Inflammatory macrophage treated with lipopolysaccharide for 4 hours (primary cell): ENCODE results near the gene SON.
A peak's percentile ranks its signal among the peaks of the same experiment; 100 is the strongest.
"Not testable (repeated sequence)": the region's sequence is repeated elsewhere in the genome, so short reads cannot be mapped to it uniquely, and the experiment has no call there.

ENCODE experiments used
- DNase-seq: peaks from one replicate; pipeline ENCODE4 v3.0.0-alpha.2; 2020

SON gene

GRCh38 chr21:33572350-33572749 lies 29.5 kb downstream of the SON start:
- no peak for DNase-seq

- not testable (repeated sequence) for DNase-seq
Measured at GRCh38 chr21:33576741-33577141, 33.9 kb downstream of the SON start.

GRCh38 chr21:33578214-33578613 lies 35.4 kb downstream of the SON start:
- DNase-seq = no peak

- DNase-seq = peak; percentile 42
Measured at GRCh38 chr21:33578959-33579542, 36.2 kb downstream of the SON start.

DNA sequence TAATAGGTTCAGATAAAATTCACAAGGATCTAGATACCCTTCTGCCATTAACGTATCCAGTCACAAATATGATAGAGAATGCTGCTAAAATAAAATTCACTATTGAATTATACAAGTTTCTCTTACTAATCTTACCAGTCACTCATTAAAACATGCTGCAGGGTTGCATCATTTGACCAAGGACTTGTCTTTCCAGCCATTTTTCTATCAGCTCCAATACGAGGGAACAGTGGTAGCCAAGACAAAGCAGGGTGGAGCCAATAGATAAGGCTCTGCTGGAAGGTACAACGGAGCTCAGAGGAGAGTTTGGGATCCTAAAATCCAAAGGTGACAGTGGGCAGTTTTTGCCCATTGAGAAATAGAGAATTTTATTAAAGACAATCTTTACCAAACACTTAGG lies 41.6 kb downstream of the SON start:
- DNase-seq = no peak

GRCh38 chr21:33586927-33587326 lies 44.1 kb downstream of the SON start:
- no peak for DNase-seq

DNA sequence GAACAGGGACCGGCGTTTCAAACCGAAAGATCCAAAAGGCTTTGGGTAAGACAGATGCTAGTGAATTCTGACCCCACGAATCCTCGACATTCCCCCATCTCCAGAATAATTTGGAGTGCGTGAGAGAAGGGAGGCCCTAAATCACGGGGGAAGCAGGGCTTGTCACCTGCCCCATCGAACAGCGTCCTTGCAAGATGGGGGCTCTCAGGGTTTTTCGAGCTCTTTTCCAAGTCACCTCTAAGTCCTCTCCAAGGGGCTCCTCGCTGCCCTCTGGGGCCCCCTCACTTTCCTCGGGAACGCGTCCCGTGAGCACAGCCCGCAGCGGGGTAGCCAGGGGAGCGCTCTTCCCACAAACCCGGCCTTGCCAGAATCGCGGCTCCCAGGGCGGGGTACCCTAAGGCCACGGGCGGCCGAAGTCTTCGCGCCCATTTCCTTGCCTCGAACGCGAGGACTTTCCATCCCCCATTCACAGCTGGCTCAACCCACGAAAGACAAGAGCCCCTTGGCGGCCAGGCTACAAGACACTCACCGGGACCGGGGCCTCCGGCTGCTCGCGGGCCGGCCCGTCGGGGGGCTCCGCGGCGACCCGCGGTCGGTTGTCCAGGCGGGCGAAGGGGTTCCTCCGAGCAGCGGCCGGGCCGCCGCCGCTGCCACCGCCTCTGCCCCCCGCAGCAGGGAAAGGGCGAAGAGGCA lies 45.1 kb downstream of the SON start:
- DNase-seq = peak; percentile 13

DNA sequence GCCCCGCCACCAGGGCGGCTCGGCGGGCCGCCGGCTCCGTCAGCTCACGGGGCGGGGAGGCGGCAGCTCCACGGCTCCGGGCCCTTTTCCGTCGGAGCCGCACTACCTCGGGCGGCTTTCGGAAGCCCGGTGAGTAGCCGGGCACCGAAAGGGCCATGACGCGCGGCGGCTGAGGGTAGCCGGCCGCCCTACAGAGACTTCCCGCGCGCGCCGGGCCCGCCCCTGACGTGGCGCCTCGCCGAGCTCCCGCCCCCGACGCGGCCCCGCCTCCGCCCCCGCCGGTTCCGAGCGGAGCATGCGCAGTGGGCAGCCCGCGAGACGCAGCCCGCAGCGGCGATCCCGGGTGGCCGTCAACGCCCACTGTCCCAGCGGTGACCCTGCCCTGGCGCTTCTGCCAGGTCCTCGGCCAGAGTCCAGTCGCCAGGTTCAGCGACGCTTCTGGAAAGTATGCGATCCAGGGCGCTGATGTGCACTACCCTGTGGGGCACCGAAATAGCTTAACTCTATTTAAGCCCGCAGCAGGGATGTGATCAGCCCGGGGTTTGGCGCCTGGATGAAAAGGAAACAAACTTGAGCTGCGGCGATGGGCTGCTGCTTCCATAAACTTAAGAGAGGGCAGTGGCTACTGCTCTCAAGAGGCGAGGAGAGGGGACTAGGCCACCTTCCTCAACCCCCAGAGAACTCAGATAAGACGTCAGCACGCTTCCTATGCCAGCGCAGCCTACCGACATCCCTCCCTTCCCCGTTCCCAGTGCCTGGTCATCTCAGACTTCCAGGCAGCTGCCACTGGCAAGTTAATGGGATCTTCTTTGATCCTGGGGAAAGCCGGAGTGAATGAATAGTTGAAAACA lies 45.9 kb downstream of the SON start, which contains the start of gene DONSON:
Gene DONSON, minus strand, starts transcription at position 200 of the 851 bp plus-strand sequence. Its CDS starts 43 bp downstream, at position 157.
- peak; percentile 89 for DNase-seq

- DNase-seq = no peak
Measured at GRCh38 chr21:33598051-33598450, 55.2 kb downstream of the SON start.

- no peak for DNase-seq
Measured at GRCh38 chr21:33608559-33608958, 65.7 kb downstream of the SON start.

- DNase-seq = no peak
Measured at GRCh38 chr21:33611006-33611744, 68.3 kb downstream of the SON start.

- not testable (repeated sequence) for DNase-seq
Measured at GRCh38 chr21:33617565-33617964, 74.7 kb downstream of the SON start.

GRCh38 chr21:33618407-33618806 lies 75.6 kb downstream of the SON start:
- no peak for DNase-seq

GRCh38 chr21:33619726-33620125 lies 76.9 kb downstream of the SON start:
- peak; percentile 68 for DNase-seq

DNA sequence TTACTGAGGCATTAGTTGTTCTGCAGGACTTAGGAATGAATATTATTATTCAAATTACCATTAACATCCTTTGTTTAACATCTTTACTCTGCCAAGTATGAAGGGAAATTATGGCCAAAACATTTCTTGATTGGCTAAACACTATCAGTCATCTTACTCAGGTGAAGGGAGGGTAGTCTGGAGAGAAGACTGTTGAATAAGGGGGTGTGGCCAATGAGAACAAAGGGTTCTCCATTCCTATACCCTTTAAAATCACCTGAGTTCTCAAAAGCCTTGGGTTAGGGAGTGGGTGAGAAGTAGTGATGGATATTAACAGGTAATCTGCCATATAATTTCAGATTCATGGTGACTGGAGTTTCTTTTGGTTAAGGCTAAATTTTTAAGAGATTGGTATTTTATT lies 79.4 kb downstream of the SON start:
- DNase-seq = no peak

DNA sequence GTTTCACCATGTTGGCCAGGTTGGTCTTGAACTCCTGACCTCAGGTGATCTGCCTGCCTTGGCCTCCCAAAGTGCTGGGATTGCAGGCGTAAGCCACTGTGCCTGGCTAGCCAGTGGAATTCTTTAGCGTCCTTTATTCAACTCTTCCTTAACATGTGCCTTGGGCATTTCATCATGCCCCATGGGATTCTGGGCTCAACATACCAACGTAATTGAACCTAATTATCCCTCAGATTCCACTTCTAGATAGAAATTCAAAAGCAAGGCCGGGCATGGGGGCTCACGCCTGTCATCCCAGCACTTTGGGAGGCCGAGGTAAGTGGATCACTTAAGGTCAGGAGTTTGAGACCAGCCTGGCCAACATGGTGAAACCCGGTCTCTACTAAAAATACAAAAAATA lies 83.3 kb downstream of the SON start:
- not testable (repeated sequence) for DNase-seq
